GM21723 (cell line): ENCODE data around the gene NCKAP5.
"Not testable (repeated sequence)": the region's sequence is repeated elsewhere in the genome, so short reads cannot be mapped to it uniquely, and the experiment has no call there.

Experiments
- ATAC-seq: cut with Tn5 transposase; IDR thresholded peaks from one replicate; pipeline ENCODE4 v1.9.1; 2021; ENCODE audit warnings: mild to moderate bottlenecking, moderate library complexity; ENCODE audit not compliant: unreplicated experiment

The NCKAP5 gene

DNA sequence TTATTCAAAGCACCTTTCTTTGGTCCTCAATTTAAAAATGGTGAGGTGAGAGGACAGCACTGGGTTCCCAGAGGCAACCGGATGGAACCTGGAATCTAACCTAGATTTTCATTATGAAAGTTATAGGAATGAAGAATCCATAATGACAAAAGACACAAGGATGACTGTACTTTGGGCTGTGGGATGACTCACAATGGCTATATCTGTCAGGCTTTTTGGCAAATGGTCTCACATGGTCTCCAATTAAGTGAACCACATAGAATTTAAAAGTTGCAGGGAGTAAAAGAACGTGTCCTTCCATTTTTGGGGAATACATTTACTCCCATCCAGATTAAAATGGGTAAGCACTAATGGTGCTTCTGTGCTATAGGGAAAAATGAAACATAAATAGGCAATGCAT, 866.5 kb downstream of the NCKAP5 start:
- ATAC-seq = no peak

DNA sequence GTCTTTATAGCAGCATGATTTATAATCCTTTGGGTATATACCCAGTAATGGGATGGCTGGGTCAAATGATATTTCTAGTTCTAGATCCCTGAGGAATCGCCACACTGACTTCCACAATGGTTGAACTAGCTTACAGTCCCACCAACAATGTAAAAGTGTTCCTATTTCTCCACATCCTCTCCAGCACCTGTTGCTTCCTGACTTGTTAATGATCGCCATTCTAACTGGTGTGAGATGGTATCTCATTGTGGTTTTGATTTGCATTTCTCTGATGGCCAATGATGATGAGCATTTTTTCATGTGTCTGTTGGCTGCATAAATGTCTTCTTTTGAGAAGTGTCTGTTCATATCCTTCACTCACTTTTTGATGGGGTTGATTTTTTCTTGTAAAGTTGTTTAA, 868.5 kb downstream of the NCKAP5 start:
- ATAC-seq = not testable (repeated sequence)

- not testable (repeated sequence) for ATAC-seq
Measured at GRCh38 chr2:132698347-132698746, 869.9 kb downstream of the NCKAP5 start.

- ATAC-seq = no peak
Measured at GRCh38 chr2:132697556-132698205, 870.6 kb downstream of the NCKAP5 start.

- no peak for ATAC-seq
Measured at GRCh38 chr2:132692816-132693215, 875.4 kb downstream of the NCKAP5 start.

GRCh38 chr2:132691556-132691955, 876.7 kb downstream of the NCKAP5 start:
- ATAC-seq = no peak

DNA sequence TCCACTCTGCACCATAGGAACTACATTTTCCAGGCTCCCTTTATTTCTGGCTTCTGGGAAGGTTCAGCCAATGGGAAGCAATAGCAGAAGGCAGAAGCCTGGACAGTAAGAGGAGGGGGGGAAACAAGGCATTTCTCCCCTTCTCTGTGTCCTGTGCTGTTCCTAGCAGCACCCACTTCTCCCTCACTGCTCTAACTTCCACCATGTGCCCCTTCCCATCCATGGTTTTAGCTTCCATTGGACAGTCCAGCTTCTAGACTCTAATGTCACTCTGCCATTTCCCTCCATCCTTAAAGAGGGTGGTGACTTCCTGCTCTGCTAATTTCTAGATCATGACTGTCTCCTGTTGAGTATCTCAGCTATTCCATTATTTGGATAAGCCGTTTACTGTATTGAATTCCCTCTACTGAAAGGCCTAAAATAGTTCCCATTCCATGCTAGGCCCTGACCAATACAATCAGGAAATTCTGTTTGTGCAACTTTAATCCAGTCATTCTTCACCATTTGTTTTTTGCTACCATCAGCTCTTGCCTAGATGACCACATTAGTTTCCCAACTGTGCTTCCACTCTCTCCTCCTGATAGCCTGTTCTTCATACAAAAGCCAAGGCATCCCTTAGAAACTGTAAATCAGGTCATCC, 877.5 kb downstream of the NCKAP5 start:
- ATAC-seq = no peak

DNA sequence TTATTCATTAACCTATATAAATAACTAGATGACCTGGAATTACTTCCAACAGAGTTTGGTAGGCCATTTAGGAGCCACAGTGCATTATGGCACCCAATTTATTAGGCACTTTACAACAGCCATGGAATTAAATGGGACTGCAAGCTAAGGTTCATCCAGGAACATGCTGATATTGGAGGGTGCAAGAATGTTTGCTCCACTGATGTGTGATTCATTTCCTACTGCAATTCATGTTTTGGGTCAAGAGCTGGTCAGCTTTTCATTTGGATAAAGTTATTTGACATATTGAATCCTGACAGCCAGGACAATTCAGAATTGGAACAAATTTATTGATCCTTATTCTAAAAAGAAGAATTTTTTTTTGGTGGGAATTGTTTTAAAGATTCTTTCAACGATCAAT, 886.5 kb downstream of the NCKAP5 start:
- no peak for ATAC-seq

DNA sequence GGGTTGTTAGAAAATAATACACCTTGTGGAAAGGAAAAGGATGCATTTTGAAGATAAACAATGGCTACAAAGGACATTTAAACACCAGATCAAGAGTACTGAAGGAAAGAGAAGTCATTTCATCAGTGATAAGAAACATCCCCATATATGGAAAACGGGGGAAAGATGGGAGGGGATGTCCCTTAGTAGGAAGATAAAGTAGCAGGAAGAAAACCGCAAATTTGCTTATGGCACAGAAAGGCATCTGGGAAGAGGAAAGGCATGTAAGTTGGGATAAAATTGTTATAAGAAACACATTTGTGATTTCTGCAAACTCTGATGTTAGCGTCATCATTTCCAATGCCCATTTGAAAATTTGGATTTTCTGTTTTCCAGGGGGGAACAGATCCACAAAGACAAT, 887.7 kb downstream of the NCKAP5 start:
- ATAC-seq = no peak

DNA sequence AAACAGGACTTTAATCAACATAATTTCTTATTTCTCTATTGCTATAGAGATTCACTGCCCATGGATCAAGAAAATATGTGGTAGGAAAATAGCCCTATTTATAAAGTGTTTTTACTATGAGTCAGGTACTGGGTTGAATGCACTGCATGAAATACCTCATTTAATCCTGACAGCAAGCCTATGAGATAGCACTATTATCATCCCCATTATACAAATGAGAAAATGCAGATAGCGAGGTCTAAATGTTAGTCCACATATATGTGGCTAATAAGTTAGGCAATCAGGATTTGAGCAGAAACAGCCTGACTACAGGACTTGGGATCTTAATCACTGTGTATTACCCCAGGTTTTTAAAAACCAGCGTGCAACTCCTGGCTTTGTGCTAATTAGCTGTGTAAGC, 889.8 kb downstream of the NCKAP5 start:
- ATAC-seq = no peak

- ATAC-seq = no peak
Measured at GRCh38 chr2:132677661-132678060, 890.6 kb downstream of the NCKAP5 start.

- ATAC-seq = no peak
Measured at GRCh38 chr2:132676999-132677398, 891.3 kb downstream of the NCKAP5 start.

DNA sequence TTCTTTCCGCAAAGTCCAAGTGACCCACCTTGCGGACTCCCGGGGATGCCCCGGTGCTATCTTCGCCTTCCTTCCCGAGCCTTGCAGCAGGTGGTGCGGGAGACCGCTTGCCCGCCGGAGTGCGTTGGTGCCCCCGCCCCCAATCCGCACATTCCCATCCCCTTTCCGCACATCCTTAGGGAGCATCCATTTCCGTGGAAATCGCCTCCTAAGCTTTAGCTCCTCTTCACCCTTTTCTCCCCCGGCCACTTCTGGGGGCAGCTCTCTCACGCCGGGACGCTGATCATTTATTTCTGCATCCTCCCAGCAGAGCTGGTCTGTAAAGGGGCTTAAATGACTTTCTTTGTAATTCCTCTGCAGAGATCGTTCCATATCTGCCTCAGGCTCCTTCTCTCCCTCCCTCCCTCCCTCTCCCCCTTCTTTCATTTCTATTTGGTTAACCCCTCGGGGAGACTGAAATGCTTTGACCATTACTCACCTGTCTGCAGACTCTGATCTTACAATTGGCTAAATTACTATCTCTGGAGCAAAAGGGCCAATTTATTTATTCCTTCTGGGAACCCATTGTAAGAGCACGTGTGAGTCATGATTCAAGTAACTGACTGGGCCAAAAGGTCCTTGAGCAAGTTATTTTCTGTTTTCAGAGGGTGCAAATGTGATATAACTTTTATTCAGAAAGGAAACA, 897.0 kb downstream of the NCKAP5 start:
- no peak for ATAC-seq

- no peak for ATAC-seq
Measured at GRCh38 chr2:132670496-132671150, 897.6 kb downstream of the NCKAP5 start.

DNA sequence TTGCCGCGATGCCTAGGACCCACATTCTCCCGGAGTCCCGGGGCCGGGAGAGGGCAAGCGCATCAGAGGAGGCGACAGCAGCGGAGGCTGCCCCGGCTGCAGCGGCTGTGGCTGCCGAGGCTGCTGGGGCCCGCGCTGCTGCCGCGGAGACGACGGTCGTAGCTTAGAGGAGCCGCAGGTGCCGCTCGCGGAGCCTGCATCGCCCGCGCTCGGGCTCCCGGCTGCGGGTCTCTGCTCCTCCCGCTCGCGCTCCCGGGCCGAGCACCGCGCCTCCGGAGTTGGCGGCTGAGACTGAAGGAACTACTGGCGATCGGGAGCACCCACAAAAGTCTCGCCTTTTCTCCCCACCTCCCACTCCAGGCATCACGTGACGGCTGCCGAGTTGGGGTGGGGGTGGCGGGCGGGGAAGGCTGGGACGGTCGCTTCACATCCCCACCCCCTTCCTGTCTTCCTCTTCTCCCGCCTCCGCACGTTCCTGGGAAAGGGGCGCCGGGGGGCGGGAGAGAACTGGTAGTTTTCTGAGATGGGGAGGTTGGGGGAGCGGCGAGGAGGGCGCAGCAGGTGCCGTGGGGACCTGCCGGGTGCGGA, 898.3 kb downstream of the NCKAP5 start, which contains the start of gene LYPD1:
Gene LYPD1, minus strand, starts transcription at position 298 of the 588 bp plus-strand sequence. Its CDS starts 273 bp downstream, at position 25.
- no peak for ATAC-seq

GRCh38 chr2:132668987-132669907, 899.0 kb downstream of the NCKAP5 start:
- no peak for ATAC-seq

DNA sequence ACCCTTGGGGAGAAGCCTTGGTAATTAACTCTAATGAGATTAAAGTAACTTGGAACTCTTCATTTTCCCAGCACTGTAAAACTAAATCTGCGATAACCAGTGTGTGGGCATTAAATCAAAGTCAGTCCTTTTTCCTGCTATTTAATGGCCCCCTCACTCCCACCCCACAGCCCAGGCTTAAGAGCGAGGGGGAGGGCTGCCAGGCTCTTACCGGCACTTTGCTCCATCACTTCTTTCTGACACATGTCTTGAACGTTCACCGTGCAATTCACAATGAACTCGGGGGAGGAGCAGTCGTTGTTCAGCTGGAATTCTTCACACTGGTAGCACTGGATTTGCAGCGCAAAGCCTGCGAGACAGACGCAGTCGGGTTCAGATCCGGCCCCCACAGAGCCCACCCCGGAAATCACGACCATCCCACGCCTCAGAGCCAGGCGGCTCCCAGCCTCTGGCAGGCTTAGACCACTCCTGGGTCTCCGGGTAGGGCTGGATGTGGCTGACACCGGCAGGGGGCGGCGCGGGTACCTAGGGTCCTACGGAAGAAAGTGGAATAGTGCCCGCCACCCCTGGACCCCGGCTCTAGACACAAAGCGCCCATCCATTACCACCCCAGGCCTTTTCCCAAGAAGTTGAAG, 900.0 kb downstream of the NCKAP5 start:
- no peak for ATAC-seq

- ATAC-seq = no peak
Measured at GRCh38 chr2:132667706-132668105, 900.6 kb downstream of the NCKAP5 start.

- ATAC-seq = no peak
Measured at GRCh38 chr2:132665401-132666140, 902.7 kb downstream of the NCKAP5 start.
